ENCODE measurements around the gene ANGEL1.

The ANGEL1 gene

GRCh38 chr14:76763096-76764041 is 49.3 kb downstream of the ANGEL1 start:
- no peak for FAIRE-seq

- FAIRE-seq: no peak
Measured at GRCh38 chr14:76762411-76763095, 50.1 kb downstream of the ANGEL1 start.

GRCh38 chr14:76761960-76762410 is 50.7 kb downstream of the ANGEL1 start:
- FAIRE-seq: no peak

- FAIRE-seq: no peak
Measured at GRCh38 chr14:76761136-76761959, 51.3 kb downstream of the ANGEL1 start, which contains the start of gene VASH1. Gene VASH1 (plus strand): TSS chr14:76761468. CDS start chr14:76762822, 1,354 bp downstream.

- no peak for FAIRE-seq
Measured at GRCh38 chr14:76760331-76761135, 52.1 kb downstream of the ANGEL1 start.

GRCh38 chr14:76759589-76759988 is 53.1 kb downstream of the ANGEL1 start:
- FAIRE-seq: no peak

- no peak for FAIRE-seq
Measured at GRCh38 chr14:76756371-76756750, 56.3 kb downstream of the ANGEL1 start.

GRCh38 chr14:76755610-76756370 is 56.9 kb downstream of the ANGEL1 start:
- FAIRE-seq: no peak

- no peak for FAIRE-seq
Measured at GRCh38 chr14:76754586-76754985, 58.1 kb downstream of the ANGEL1 start.

- FAIRE-seq: no peak
Measured at GRCh38 chr14:76753541-76754198, 59.0 kb downstream of the ANGEL1 start.

- FAIRE-seq: no peak
Measured at GRCh38 chr14:76752744-76753143, 59.9 kb downstream of the ANGEL1 start.

- FAIRE-seq: no peak
Measured at GRCh38 chr14:76742966-76743365, 69.7 kb downstream of the ANGEL1 start.

GRCh38 chr14:76742185-76742584 is 70.5 kb downstream of the ANGEL1 start:
- no peak for FAIRE-seq

- no peak for FAIRE-seq
Measured at GRCh38 chr14:76741074-76741473, 71.6 kb downstream of the ANGEL1 start.

Measured in islet of Langerhans (tissue), 1 donor.